HepG2 (cell line): Measurements from ENCODE around the gene SHTN1. TPM values are rescaled to one million over a fixed set of nuclear protein-coding genes. Genes with fewer than 3 reads are reported as not detected.
A peak's percentile ranks its signal among the peaks of the same experiment; 100 is the strongest.

Source experiments
- ATAC-seq: fragments of 200-7000 bp; cut with Tn5 transposase; 3 replicates; pipeline ENCODE4 v1.9.1; 2020; ENCODE audit warnings: mild to moderate bottlenecking, moderate library complexity
- BruUV-seq: library from RNA; stranded (reverse); fragments of 400-500 nt; replicated peaks from 2 replicates; lab custom pipeline; 2021; lab: Mats Ljungman, UMichigan
- CTCF ChIA-PET: fragments of 300-600 bp; formaldehyde crosslinking; extraction: SDS; loops from one replicate; lab custom pipeline; 2021; ENCODE audit warnings: low total read pairs, inconsistent platforms, low intra/inter-chr PET ratio; lab: Yijun Ruan, JAX
- POLR2A ChIA-PET: fragments of 350-600 bp; sonication (Branson Sonifier 250); formaldehyde crosslinking; loops from one replicate; lab custom pipeline; 2020; ENCODE audit warnings: antibody characterized with exemption, inconsistent platforms; lab: Yijun Ruan, JAX
- DNase-seq: peaks from one replicate; pipeline ENCODE4 v3.0.0-alpha.2; 2015; ENCODE audit warnings: low spot score
- FAIRE-seq: peaks from 3 replicates; lab custom pipeline; 2011; peaks lifted over from hg19 to GRCh38; lab: Jason Lieb, UNC
- H2AFZ ChIP-seq: one replicate; pipeline ENCODE4 v1.6.1; 2011; ENCODE audit warnings: low read length, inconsistent platforms
- H3K27ac ChIP-seq: fragments of 300-600 bp; 3 replicates; pipeline ENCODE4 v1.8.0; 2011; ENCODE audit warnings: mixed run types, mild to moderate bottlenecking, mixed read lengths, low read length, inconsistent platforms; ENCODE audit not compliant: insufficient read depth; ENCODE audit errors: extremely low read length
- H3K27me3 ChIP-seq, 2 experiments: fragments of 200-600 bp in 1 of 2; 2 replicates in 1 of 2; 3 replicates in 1 of 2; pipeline versions ENCODE4 v1.6.0 to v1.8.0; 2011; ENCODE audit warnings: low read length in 2 of 2, mild to moderate bottlenecking in 2 of 2, moderate library complexity in 2 of 2, inconsistent platforms in 1 of 2; ENCODE audit not compliant: insufficient read depth in 2 of 2, control insufficient read depth in 1 of 2
- H3K36me3 ChIP-seq, 2 experiments: fragments of 200-600 bp in 1 of 2; replicated peaks in 1 of 2; 2 replicates in 1 of 2; 3 replicates in 1 of 2; pipeline versions ENCODE4 v1.5.1 to v1.8.0; 2011; ENCODE audit warnings: low read length in 2 of 2, inconsistent platforms in 1 of 2; ENCODE audit not compliant: insufficient read depth in 2 of 2, control insufficient read depth in 1 of 2
- H3K4me1 ChIP-seq: 2 replicates; pipeline ENCODE4 v1.5.1; 2012; ENCODE audit warnings: low read length, inconsistent platforms; ENCODE audit not compliant: insufficient read depth
- H3K4me2 ChIP-seq: 2 replicates; pipeline ENCODE4 v1.6.0; 2011; ENCODE audit warnings: low read depth, low read length, inconsistent platforms
- H3K4me3 ChIP-seq, 3 experiments: fragments of 200-600 bp in 1 of 3; sonication (generic), shearing (Covaris generic) in 1 of 3; replicated peaks in 1 of 3; 2 replicates each; pipeline ENCODE4 v1.5.1; 2011 to 2016; ENCODE audit warnings: low read length in 3 of 3, inconsistent platforms in 2 of 3, low read depth in 2 of 3, mild to moderate bottlenecking in 2 of 3, control low read depth in 1 of 3, mixed read lengths in 1 of 3; ENCODE audit not compliant: insufficient read depth in 1 of 3
- H3K79me2 ChIP-seq: one replicate; pipeline ENCODE4 v1.6.1; 2011; ENCODE audit warnings: low read length, inconsistent platforms; ENCODE audit not compliant: insufficient read depth
- H3K9ac ChIP-seq: 2 replicates; pipeline ENCODE4 v1.6.0; 2011; ENCODE audit warnings: mild to moderate bottlenecking, low read depth, low read length, inconsistent platforms; ENCODE audit not compliant: insufficient read depth
- H3K9me3 ChIP-seq: 2 replicates; pipeline ENCODE4 v1.5.1; 2012; ENCODE audit warnings: mild to moderate bottlenecking, low read length
- H4K20me1 ChIP-seq: 2 replicates; pipeline ENCODE4 v1.6.0; 2011; ENCODE audit warnings: inconsistent platforms, mild to moderate bottlenecking, low read length, moderate library complexity; ENCODE audit not compliant: insufficient read depth
- HNRNPL ChIP-seq: fragments of 200-400 bp; formaldehyde crosslinking; IDR thresholded peaks from 2 replicates; pipeline ENCODE4 v1.6.1; 2017; ENCODE audit warnings: mild to moderate bottlenecking, low read depth, low read length
- MAFF ChIP-seq: IDR thresholded peaks from 2 replicates; pipeline ENCODE4 v1.6.1; 2011; ENCODE audit warnings: low read depth, low read length, improper control_type of control experiment
- MAFK ChIP-seq, 2 experiments: IDR thresholded peaks in 1 of 2; conservative IDR thresholded peaks in 1 of 2; 2 replicates each; pipeline ENCODE4 v1.6.1; 2011; ENCODE audit warnings: improper control_type of control experiment in 2 of 2, low read length in 2 of 2
- NFE2L2 ChIP-seq: fragments of 150-350 bp; IDR thresholded peaks from 2 replicates; pipeline ENCODE4 v1.6.1; 2014; ENCODE audit warnings: low read length
- REL ChIP-seq: sonication (generic); formaldehyde crosslinking; conservative IDR thresholded peaks from 2 replicates; pipeline ENCODE4 v1.8.0; 2022; ENCODE audit warnings: mild to moderate bottlenecking, missing genetic modification reagents, moderate library complexity
- TBX3 ChIP-seq: fragments of 450-650 bp; IDR thresholded peaks from 2 replicates; pipeline ENCODE4 v1.6.1; 2017; ENCODE audit warnings: antibody characterized with exemption, mild to moderate bottlenecking, inconsistent platforms, borderline replicate concordance
- ZNF350 ChIP-seq: sonication (generic); formaldehyde crosslinking; IDR thresholded peaks from 2 replicates; pipeline ENCODE4 v1.4.0; 2020; ENCODE audit warnings: mild to moderate bottlenecking, low read depth, missing genetic modification reagents, borderline replicate concordance
- ZNF512 ChIP-seq: sonication (generic); formaldehyde crosslinking; IDR thresholded peaks from 2 replicates; pipeline ENCODE4 v1.4.0; 2020; ENCODE audit warnings: mild to moderate bottlenecking, missing genetic modification reagents
- WGBS: methylation state at CpG from one replicate; pipeline ENCODE4 v1.1.6; 2017; ENCODE audit warnings: low lambda C conversion rate; 5-methylcytosine and 5-hydroxymethylcytosine counted together
- in situ Hi-C: cut with HindIII; loops from 2 replicates; pipeline ENCODE4 v1.10.0; 2017; ENCODE audit warnings: low pct_unique_long_range_greater_than_20kb; ENCODE audit not compliant: extremely low pct_ligation_motif_present
- intact Hi-C: fragments of 100-400 bp; cut with micrococcal nuclease; formaldehyde crosslinking; loops from one replicate; pipeline ENCODE4 v1.10.0; 2022; ENCODE audit not compliant: unreplicated experiment
- polyA plus RNA-seq, 8 experiments: library from polyadenylated mRNA; depleted of rRNA in 3 of 8; stranded (reverse) in 7 of 8; unstranded in 1 of 8; fragments of >200 nt; fragmentation: Illumina TruSeq in 4 of 8; extraction: Trizol in 4 of 8; gene quantifications; 2 replicates each; pipeline versions ENCODE4 v1.2.1 to v1.2.3, GENCODE V29; 2011 to 2016; ENCODE audit warnings: low read depth in 4 of 8, missing spikeins in 1 of 8, mixed read lengths in 1 of 8; ENCODE audit not compliant: insufficient read depth in 1 of 8
- total RNA-seq, 5 experiments: library from RNA; depleted of rRNA; stranded (reverse); fragments of >200 nt; fragmentation: Illumina TruSeq; extraction: Trizol; gene quantifications; 2 replicates each; pipeline ENCODE4 v1.2.3, GENCODE V29; 2016; ENCODE audit warnings: low read depth in 1 of 5
- TF ChIP-seq, protein P1 (sequence below): sonication (generic); formaldehyde crosslinking; IDR thresholded peaks from 2 replicates; pipeline ENCODE4 v1.5.1; 2020; ENCODE audit warnings: missing genetic modification reagents, mild to moderate bottlenecking, borderline replicate concordance
- TF ChIP-seq, protein P2 (sequence below): sonication (generic); formaldehyde crosslinking; IDR thresholded peaks from 2 replicates; pipeline ENCODE4 v1.9.0; 2022; ENCODE audit warnings: low read depth, missing genetic modification reagents
- TF ChIP-seq, protein P3 (sequence below): sonication (generic); formaldehyde crosslinking; IDR thresholded peaks from 2 replicates; pipeline ENCODE4 v1.4.0; 2020; ENCODE audit warnings: missing genetic modification reagents

Gene SHTN1
- total and polyA plus RNA-seq, 2 of the 13 experiments (the other 11 are each of a cell fraction or from before 2014, with no cell fraction given) = 11.3 to 15.6 TPM

DNA sequence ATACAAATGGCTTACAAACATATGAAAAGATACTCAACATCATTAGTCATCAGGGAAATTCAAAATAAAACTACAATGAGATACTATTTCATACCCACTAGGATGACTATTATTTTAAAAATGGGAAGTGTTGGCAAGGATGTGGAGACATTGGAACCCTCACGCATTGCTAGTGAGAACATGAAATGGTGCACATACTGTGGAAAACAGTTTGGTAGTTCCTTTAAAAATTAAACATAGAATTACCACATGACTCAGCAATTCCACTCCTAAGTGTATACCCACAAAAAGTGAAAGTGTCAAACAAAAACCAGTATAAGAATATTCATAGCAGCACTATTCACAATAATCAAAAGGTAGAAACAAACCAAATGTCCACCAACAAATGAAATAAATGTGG is 48.5 kb upstream of the SHTN1 start:
- ChIA-PET CTCF (no interaction called here), POLR2A (no interaction called here)
- Histone ChIP-seq H3K4me2 (no peak overlapping the region), H3K27me3 (peaks cover 0 to 11% of the 10 kb centered on the region in 2 experiments; a peak in 2 of 5 replicates), H3K36me3 (no peaks in the 10 kb centered on the region), H3K4me1 (no peaks in the 10 kb centered on the region), H3K79me2 (no peaks in the 10 kb centered on the region), H3K9ac (no peak overlapping the region), H3K9me3 (no peaks in the 10 kb centered on the region), H2AFZ (no peak overlapping the region), H4K20me1 (no peaks in the 10 kb centered on the region), H3K4me3 (no peak overlapping the region), H3K27ac (no peak overlapping the region)
- ATAC-seq = no peak
- BruUV-seq = no TSS peak
- WGBS = 37% methylated on average over 1 of the region's 1 CpG
- no peak for TF ChIP-seq ZNF512
- no peak for TF ChIP-seq TBX3
- peak; percentile 69 to 71 for TF ChIP-seq MAFK (conservative IDR thresholded peaks at IDR 0.05 in 1 of 2, IDR thresholded peaks at IDR 0.05 in 1 of 2; ENCODE audit: low read length in 2 of 2)
- TF ChIP-seq HNRNPL = no peak
- TF ChIP-seq MAFF = peak; percentile 34; the same call in 1 of the 2 replicates
- peak; percentile 74 for TF ChIP-seq NFE2L2
- intact Hi-C loops (no loop called here), in situ Hi-C loops (no loop called here)
- FAIRE-seq = no peak
- DNase-seq = no peak

GRCh38 chr10:117047947-117048346 is 43.0 kb upstream of the SHTN1 start:
- H3K4me1 ChIP-seq = no peaks in the 10 kb centered on the region
- H3K4me3 ChIP-seq = no peak overlapping the region
- no peaks in the 10 kb centered on the region for H3K27me3 ChIP-seq
- DNase-seq = no peak
- no peaks in the 10 kb centered on the region for H3K36me3 ChIP-seq
- no peak for FAIRE-seq
- H3K9ac ChIP-seq = no peak overlapping the region
- intact Hi-C loops (no loop called here), in situ Hi-C loops (no loop called here)
- 45% methylated on average over 2 of the region's 2 CpGs for WGBS
- no peaks in the 10 kb centered on the region for H3K9me3 ChIP-seq
- no peak overlapping the region for H3K27ac ChIP-seq
- H2AFZ ChIP-seq = no peak overlapping the region
- ChIA-PET CTCF (no interaction called here), POLR2A (no interaction called here)
- BruUV-seq = no TSS peak
- H3K4me2 ChIP-seq = no peak overlapping the region
- no peaks in the 10 kb centered on the region for H3K79me2 ChIP-seq
- H4K20me1 ChIP-seq = no peaks in the 10 kb centered on the region
- ATAC-seq = no peak
- TF ChIP-seq, protein P1, sequence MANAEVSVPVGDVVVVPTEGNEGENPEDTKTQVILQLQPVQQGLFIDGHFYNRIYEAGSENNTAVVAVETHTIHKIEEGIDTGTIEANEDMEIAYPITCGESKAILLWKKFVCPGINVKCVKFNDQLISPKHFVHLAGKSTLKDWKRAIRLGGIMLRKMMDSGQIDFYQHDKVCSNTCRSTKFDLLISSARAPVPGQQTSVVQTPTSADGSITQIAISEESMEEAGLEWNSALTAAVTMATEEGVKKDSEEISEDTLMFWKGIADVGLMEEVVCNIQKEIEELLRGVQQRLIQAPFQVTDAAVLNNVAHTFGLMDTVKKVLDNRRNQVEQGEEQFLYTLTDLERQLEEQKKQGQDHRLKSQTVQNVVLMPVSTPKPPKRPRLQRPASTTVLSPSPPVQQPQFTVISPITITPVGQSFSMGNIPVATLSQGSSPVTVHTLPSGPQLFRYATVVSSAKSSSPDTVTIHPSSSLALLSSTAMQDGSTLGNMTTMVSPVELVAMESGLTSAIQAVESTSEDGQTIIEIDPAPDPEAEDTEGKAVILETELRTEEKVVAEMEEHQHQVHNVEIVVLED (CRISPR knock-in tag) = no peak
- TF ChIP-seq ZNF350 (CRISPR knock-in tag) (no peak), REL (CRISPR knock-in tag) (no peak)
- TF ChIP-seq, protein P2, sequence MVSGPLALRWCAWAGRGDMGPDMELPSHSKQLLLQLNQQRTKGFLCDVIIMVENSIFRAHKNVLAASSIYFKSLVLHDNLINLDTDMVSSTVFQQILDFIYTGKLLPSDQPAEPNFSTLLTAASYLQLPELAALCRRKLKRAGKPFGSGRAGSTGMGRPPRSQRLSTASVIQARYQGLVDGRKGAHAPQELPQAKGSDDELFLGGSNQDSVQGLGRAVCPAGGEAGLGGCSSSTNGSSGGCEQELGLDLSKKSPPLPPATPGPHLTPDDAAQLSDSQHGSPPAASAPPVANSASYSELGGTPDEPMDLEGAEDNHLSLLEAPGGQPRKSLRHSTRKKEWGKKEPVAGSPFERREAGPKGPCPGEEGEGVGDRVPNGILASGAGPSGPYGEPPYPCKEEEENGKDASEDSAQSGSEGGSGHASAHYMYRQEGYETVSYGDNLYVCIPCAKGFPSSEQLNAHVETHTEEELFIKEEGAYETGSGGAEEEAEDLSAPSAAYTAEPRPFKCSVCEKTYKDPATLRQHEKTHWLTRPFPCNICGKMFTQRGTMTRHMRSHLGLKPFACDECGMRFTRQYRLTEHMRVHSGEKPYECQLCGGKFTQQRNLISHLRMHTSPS (CRISPR knock-in tag) = no peak
- TF ChIP-seq, protein P3, sequence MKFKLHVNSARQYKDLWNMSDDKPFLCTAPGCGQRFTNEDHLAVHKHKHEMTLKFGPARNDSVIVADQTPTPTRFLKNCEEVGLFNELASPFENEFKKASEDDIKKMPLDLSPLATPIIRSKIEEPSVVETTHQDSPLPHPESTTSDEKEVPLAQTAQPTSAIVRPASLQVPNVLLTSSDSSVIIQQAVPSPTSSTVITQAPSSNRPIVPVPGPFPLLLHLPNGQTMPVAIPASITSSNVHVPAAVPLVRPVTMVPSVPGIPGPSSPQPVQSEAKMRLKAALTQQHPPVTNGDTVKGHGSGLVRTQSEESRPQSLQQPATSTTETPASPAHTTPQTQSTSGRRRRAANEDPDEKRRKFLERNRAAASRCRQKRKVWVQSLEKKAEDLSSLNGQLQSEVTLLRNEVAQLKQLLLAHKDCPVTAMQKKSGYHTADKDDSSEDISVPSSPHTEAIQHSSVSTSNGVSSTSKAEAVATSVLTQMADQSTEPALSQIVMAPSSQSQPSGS = no peak
